K562 (cell line): ENCODE results near the gene TCHP. TPM values are rescaled to one million over a fixed set of nuclear protein-coding genes. Genes with fewer than 3 reads are reported as not detected.

Experiments
- ATAC-seq: fragments of 200-7000 bp; cut with Tn5 transposase; 3 replicates; pipeline ENCODE4 v1.9.1; 2020; ENCODE audit warnings: moderate library complexity
- BruUV-seq: library from RNA; stranded (reverse); fragments of 400-500 nt; replicated peaks from 2 replicates; lab custom pipeline; 2021; lab: Mats Ljungman, UMichigan
- CTCF ChIA-PET: fragments of 300-600 bp; formaldehyde crosslinking; extraction: SDS; loops from one replicate; lab custom pipeline; 2021; ENCODE audit warnings: low intra/inter-chr PET ratio; lab: Yijun Ruan, JAX
- POLR2A ChIA-PET: fragments of 300-600, 350-650 bp; sonication (Branson Sonifier 250); formaldehyde crosslinking; extraction: SDS; loops from one replicate; lab custom pipeline; 2021; ENCODE audit warnings: antibody characterized with exemption, inconsistent platforms; lab: Yijun Ruan, JAX
- DNase-seq, 4 experiments: peaks; one replicate each; pipeline versions ENCODE4 v3.0.0 to v3.0.0-alpha.2; 2011 to 2018; ENCODE audit warnings: low spot score in 3 of 4, mixed read lengths in 3 of 4; ENCODE audit errors: extremely low read depth in 1 of 4
- FAIRE-seq: peaks from 2 replicates; lab custom pipeline; 2011; peaks lifted over from hg19 to GRCh38; lab: Jason Lieb, UNC
- H2AFZ ChIP-seq: 2 replicates; pipeline ENCODE4 v1.6.0; 2011; ENCODE audit warnings: low read depth, low read length, control low read depth, inconsistent platforms
- H3K27ac ChIP-seq: fragments of 200-600 bp; 3 replicates; pipeline ENCODE4 v1.8.0; 2011; ENCODE audit warnings: low read depth, mild to moderate bottlenecking, control low read depth, inconsistent platforms, low read length, moderate library complexity, mixed read lengths; ENCODE audit errors: extremely low read depth
- H3K27me3 ChIP-seq, 2 experiments: fragments of 300-600 bp in 1 of 2; 2 replicates in 1 of 2; 3 replicates in 1 of 2; pipeline versions ENCODE4 v1.6.0 to v1.8.0; 2011; ENCODE audit warnings: inconsistent platforms in 2 of 2, low read length in 2 of 2, mild to moderate bottlenecking in 1 of 2, mixed read lengths in 1 of 2, moderate library complexity in 1 of 2; ENCODE audit not compliant: control insufficient read depth in 2 of 2, insufficient read depth in 2 of 2
- H3K36me3 ChIP-seq: fragments of 300-600 bp; 3 replicates; pipeline ENCODE4 v1.8.0; 2011; ENCODE audit warnings: mild to moderate bottlenecking, low read length, inconsistent platforms; ENCODE audit not compliant: control insufficient read depth, insufficient read depth
- H3K4me1 ChIP-seq, 2 experiments: fragments of 200-600 bp in 1 of 2; replicated peaks in 1 of 2; 2 replicates in 1 of 2; 3 replicates in 1 of 2; pipeline versions ENCODE4 v1.5.1 to v1.8.0; 2011; ENCODE audit warnings: inconsistent platforms in 2 of 2, low read length in 2 of 2, mild to moderate bottlenecking in 1 of 2, mixed read lengths in 1 of 2, moderate library complexity in 1 of 2; ENCODE audit not compliant: control insufficient read depth in 2 of 2, insufficient read depth in 2 of 2
- H3K4me2 ChIP-seq: 2 replicates; pipeline ENCODE4 v1.6.1; 2011; ENCODE audit warnings: low read length, control low read depth, inconsistent platforms, mixed read lengths; ENCODE audit not compliant: insufficient read depth
- H3K4me3 ChIP-seq: fragments of 200-600 bp; sonication (generic), shearing (Covaris generic); 2 replicates; pipeline ENCODE4 v1.5.1; 2016; ENCODE audit warnings: control low read depth, inconsistent platforms
- H3K79me2 ChIP-seq: fragments of 200-600 bp; 3 replicates; pipeline ENCODE4 v1.8.0; 2011; ENCODE audit warnings: low read length, inconsistent platforms; ENCODE audit not compliant: control insufficient read depth, insufficient read depth
- H3K9ac ChIP-seq, 2 experiments: 2 replicates each; pipeline versions ENCODE4 v1.6.0 to v1.6.1; 2011; ENCODE audit warnings: low read depth in 2 of 2, low read length in 2 of 2, control low read depth in 1 of 2, inconsistent platforms in 1 of 2, mild to moderate bottlenecking in 1 of 2, mixed read lengths in 1 of 2; ENCODE audit not compliant: insufficient read depth in 1 of 2
- H3K9me1 ChIP-seq: one replicate; pipeline ENCODE4 v1.6.0; 2011; ENCODE audit warnings: inconsistent platforms, mild to moderate bottlenecking, low read length, moderate library complexity; ENCODE audit not compliant: control insufficient read depth, insufficient read depth
- H3K9me3 ChIP-seq: replicated peaks from 2 replicates; pipeline ENCODE4 v1.5.1; 2011; ENCODE audit warnings: low read depth, low read length, inconsistent platforms; ENCODE audit not compliant: control insufficient read depth, insufficient read depth
- H4K20me1 ChIP-seq: replicated peaks from 2 replicates; pipeline ENCODE4 v1.6.1; 2011; ENCODE audit warnings: low read length, inconsistent platforms, mixed read lengths; ENCODE audit not compliant: control insufficient read depth, insufficient read depth
- GMEB1 ChIP-seq: fragments of 250-450 bp; sonication (Bioruptor Pico); IDR thresholded peaks from 2 replicates; pipeline ENCODE4 v1.4.0; 2020; ENCODE audit warnings: mild to moderate bottlenecking
- HOMEZ ChIP-seq: fragments of 250-450 bp; sonication (Bioruptor Pico); IDR thresholded peaks from 2 replicates; pipeline ENCODE4 v1.4.0; 2020; ENCODE audit warnings: mild to moderate bottlenecking, moderate library complexity
- ZNF717 ChIP-seq: fragments of 250-450 bp; sonication (Bioruptor Pico); IDR thresholded peaks from 2 replicates; pipeline ENCODE4 v1.5.0; 2021
- WGBS: fragments of 100-300 bp; shearing (Covaris generic); methylation state at CpG from one replicate; pipeline ENCODE4 v1.1.6; 2016; ENCODE audit warnings: low coverage, mixed read lengths; ENCODE audit not compliant: insufficient coverage; ENCODE audit errors: missing lambda C conversion rate; 5-methylcytosine and 5-hydroxymethylcytosine counted together
- in situ Hi-C: fragments of 300-500 bp; cut with MboI; formaldehyde crosslinking; loops from 4 replicates; pipeline ENCODE4 v1.15.0; 2018; ENCODE audit warnings: inconsistent platforms, mixed read lengths
- intact Hi-C: fragments of 100-400 bp; cut with micrococcal nuclease; formaldehyde crosslinking; loops from 2 replicates; pipeline ENCODE4 v1.14.2; 2022
- polyA plus RNA-seq, 8 experiments: library from polyadenylated mRNA; depleted of rRNA in 4 of 8; stranded (reverse) in 5 of 8; unstranded in 3 of 8; fragments of >200 nt; fragmentation: Nextera tagmentation in 2 of 8; fragmentation: Illumina TruSeq in 1 of 8; extraction: Ambion mirVana in 2 of 8; extraction: Trizol in 1 of 8; gene quantifications; 2 replicates each; pipeline versions ENCODE4 v1.2.1 to v1.2.3, GENCODE V29; 2011 to 2014; ENCODE audit warnings: inconsistent platforms in 1 of 8, missing spikeins in 1 of 8
- total RNA-seq, 7 experiments: library from RNA; depleted of rRNA in 6 of 7; stranded (reverse); fragments of >200 nt in 6 of 7; fragmentation: Illumina TruSeq in 2 of 7; extraction: Trizol in 2 of 7; gene quantifications; 2 replicates each; pipeline versions ENCODE4 v1.2.1 to v1.2.3, GENCODE V29; 2011 to 2021; ENCODE audit warnings: low replicate concordance in 1 of 7
- TF ChIP-seq, protein P1 (sequence below), 2 experiments: fragments of 450-650 bp; formaldehyde crosslinking in 1 of 2; IDR thresholded peaks; 2 replicates each; pipeline versions ENCODE4 v1.4.0 to v1.6.1; 2014 to 2020; ENCODE audit warnings: mild to moderate bottlenecking in 2 of 2, borderline replicate concordance in 1 of 2, low read depth in 1 of 2
- TF ChIP-seq, protein P2 (sequence below): fragments of 150-350 bp; IDR thresholded peaks from 2 replicates; pipeline ENCODE4 v1.6.1; 2014; ENCODE audit warnings: low read depth, mild to moderate bottlenecking, low read length, borderline replicate concordance

Gene TCHP
- total and polyA plus RNA-seq, 9 of the 15 experiments (the other 6 are each of a cell fraction or from before 2014, with no cell fraction given), result 3.4 to 30.4 (median 19.7) TPM

- Histone ChIP-seq H3K4me3 (no peak overlapping the region), H3K9me3 (no peaks in the 10 kb centered on the region), H3K79me2 (no peaks in the 10 kb centered on the region), H2AFZ (no peak overlapping the region), H3K9me1 (no peaks in the 10 kb centered on the region), H3K27me3 (peaks cover 27 to 41% of the 10 kb centered on the region in 2 experiments), H3K4me2 (no peak overlapping the region), H3K9ac (no peak overlapping the region), H3K27ac (no peak overlapping the region), H3K36me3 (no peaks in the 10 kb centered on the region), H3K4me1 (peaks cover 5 to 18% of the 10 kb centered on the region in 2 experiments; a peak in 4 of 5 replicates), H4K20me1 (no peaks in the 10 kb centered on the region; the same call in 1 of the 2 replicates)
- BruUV-seq, result TSS peak; percentile 46
- in situ Hi-C loops, result no loop called here
- ATAC-seq (no peak), FAIRE-seq (no peak), DNase-seq (no peak)
- intact Hi-C loops, result loop anchor here (5.0 kb wide), 1 partner anchor 71 kb away; no protein-coding TSS in a partner anchor
- 0% methylated on average over 3 of the region's 3 CpGs for WGBS
- CTCF ChIA-PET, result no interaction called here
- POLR2A ChIA-PET, result interaction anchor here (1.0 to 1.1 kb wide), 2 partner anchors 27 to 590 kb away, joined by 3 to 4 read pairs; partner anchors contain the start of genes FAM216A and GPN3
- TF ChIP-seq, protein P1, sequence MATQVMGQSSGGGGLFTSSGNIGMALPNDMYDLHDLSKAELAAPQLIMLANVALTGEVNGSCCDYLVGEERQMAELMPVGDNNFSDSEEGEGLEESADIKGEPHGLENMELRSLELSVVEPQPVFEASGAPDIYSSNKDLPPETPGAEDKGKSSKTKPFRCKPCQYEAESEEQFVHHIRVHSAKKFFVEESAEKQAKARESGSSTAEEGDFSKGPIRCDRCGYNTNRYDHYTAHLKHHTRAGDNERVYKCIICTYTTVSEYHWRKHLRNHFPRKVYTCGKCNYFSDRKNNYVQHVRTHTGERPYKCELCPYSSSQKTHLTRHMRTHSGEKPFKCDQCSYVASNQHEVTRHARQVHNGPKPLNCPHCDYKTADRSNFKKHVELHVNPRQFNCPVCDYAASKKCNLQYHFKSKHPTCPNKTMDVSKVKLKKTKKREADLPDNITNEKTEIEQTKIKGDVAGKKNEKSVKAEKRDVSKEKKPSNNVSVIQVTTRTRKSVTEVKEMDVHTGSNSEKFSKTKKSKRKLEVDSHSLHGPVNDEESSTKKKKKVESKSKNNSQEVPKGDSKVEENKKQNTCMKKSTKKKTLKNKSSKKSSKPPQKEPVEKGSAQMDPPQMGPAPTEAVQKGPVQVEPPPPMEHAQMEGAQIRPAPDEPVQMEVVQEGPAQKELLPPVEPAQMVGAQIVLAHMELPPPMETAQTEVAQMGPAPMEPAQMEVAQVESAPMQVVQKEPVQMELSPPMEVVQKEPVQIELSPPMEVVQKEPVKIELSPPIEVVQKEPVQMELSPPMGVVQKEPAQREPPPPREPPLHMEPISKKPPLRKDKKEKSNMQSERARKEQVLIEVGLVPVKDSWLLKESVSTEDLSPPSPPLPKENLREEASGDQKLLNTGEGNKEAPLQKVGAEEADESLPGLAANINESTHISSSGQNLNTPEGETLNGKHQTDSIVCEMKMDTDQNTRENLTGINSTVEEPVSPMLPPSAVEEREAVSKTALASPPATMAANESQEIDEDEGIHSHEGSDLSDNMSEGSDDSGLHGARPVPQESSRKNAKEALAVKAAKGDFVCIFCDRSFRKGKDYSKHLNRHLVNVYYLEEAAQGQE (IDR thresholded peaks at IDR 0.05; ENCODE audit: borderline replicate concordance), result no peak
- TF ChIP-seq, protein P1 (CRISPR knock-in tag; IDR thresholded peaks at IDR 0.05; ENCODE audit: low read depth), result no peak
- no peak for TF ChIP-seq ZNF717 (CRISPR knock-in tag)
- TF ChIP-seq, protein P2, sequence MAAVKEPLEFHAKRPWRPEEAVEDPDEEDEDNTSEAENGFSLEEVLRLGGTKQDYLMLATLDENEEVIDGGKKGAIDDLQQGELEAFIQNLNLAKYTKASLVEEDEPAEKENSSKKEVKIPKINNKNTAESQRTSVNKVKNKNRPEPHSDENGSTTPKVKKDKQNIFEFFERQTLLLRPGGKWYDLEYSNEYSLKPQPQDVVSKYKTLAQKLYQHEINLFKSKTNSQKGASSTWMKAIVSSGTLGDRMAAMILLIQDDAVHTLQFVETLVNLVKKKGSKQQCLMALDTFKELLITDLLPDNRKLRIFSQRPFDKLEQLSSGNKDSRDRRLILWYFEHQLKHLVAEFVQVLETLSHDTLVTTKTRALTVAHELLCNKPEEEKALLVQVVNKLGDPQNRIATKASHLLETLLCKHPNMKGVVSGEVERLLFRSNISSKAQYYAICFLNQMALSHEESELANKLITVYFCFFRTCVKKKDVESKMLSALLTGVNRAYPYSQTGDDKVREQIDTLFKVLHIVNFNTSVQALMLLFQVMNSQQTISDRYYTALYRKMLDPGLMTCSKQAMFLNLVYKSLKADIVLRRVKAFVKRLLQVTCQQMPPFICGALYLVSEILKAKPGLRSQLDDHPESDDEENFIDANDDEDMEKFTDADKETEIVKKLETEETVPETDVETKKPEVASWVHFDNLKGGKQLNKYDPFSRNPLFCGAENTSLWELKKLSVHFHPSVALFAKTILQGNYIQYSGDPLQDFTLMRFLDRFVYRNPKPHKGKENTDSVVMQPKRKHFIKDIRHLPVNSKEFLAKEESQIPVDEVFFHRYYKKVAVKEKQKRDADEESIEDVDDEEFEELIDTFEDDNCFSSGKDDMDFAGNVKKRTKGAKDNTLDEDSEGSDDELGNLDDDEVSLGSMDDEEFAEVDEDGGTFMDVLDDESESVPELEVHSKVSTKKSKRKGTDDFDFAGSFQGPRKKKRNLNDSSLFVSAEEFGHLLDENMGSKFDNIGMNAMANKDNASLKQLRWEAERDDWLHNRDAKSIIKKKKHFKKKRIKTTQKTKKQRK, result no peak
- no peak for TF ChIP-seq HOMEZ
- TF ChIP-seq GMEB1 (CRISPR knock-in tag), result no peak
These were observed 21.8 kb upstream of the TCHP start for GRCh38 chr12:109878247-109878625.
